ENCODE data around the gene NFE2L3.

The NFE2L3 gene

GRCh38 chr7:26197153-26198115, 45.4 kb downstream of the NFE2L3 start:
- TF ChIP-seq ESRRG (CRISPR knock-in tag; IDR thresholded peaks at IDR 0.05), result no peak
- no peak for TF ChIP-seq CSDC2 (CRISPR knock-in tag; IDR thresholded peaks at IDR 0.05)
- no peak for TF ChIP-seq ISL1 (CRISPR knock-in tag; IDR thresholded peaks at IDR 0.05)
- TF ChIP-seq PPARA (CRISPR knock-in tag; IDR thresholded peaks at IDR 0.05; ENCODE audit: borderline replicate concordance), result no peak
- TF ChIP-seq, protein P1, sequence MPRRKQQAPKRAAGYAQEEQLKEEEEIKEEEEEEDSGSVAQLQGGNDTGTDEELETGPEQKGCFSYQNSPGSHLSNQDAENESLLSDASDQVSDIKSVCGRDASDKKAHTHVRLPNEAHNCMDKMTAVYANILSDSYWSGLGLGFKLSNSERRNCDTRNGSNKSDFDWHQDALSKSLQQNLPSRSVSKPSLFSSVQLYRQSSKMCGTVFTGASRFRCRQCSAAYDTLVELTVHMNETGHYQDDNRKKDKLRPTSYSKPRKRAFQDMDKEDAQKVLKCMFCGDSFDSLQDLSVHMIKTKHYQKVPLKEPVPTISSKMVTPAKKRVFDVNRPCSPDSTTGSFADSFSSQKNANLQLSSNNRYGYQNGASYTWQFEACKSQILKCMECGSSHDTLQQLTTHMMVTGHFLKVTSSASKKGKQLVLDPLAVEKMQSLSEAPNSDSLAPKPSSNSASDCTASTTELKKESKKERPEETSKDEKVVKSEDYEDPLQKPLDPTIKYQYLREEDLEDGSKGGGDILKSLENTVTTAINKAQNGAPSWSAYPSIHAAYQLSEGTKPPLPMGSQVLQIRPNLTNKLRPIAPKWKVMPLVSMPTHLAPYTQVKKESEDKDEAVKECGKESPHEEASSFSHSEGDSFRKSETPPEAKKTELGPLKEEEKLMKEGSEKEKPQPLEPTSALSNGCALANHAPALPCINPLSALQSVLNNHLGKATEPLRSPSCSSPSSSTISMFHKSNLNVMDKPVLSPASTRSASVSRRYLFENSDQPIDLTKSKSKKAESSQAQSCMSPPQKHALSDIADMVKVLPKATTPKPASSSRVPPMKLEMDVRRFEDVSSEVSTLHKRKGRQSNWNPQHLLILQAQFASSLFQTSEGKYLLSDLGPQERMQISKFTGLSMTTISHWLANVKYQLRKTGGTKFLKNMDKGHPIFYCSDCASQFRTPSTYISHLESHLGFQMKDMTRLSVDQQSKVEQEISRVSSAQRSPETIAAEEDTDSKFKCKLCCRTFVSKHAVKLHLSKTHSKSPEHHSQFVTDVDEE (CRISPR knock-in tag; IDR thresholded peaks at IDR 0.05), result no peak
- no peak for TF ChIP-seq RARB (CRISPR knock-in tag; IDR thresholded peaks at IDR 0.05)
- TF ChIP-seq, protein P2, sequence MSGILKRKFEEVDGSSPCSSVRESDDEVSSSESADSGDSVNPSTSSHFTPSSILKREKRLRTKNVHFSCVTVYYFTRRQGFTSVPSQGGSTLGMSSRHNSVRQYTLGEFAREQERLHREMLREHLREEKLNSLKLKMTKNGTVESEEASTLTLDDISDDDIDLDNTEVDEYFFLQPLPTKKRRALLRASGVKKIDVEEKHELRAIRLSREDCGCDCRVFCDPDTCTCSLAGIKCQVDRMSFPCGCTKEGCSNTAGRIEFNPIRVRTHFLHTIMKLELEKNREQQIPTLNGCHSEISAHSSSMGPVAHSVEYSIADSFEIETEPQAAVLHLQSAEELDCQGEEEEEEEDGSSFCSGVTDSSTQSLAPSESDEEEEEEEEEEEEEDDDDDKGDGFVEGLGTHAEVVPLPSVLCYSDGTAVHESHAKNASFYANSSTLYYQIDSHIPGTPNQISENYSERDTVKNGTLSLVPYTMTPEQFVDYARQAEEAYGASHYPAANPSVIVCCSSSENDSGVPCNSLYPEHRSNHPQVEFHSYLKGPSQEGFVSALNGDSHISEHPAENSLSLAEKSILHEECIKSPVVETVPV (CRISPR knock-in tag; IDR thresholded peaks at IDR 0.05), result no peak
- TF ChIP-seq BACH2 (CRISPR knock-in tag; IDR thresholded peaks at IDR 0.05; ENCODE audit: borderline replicate concordance), result no peak
- TF ChIP-seq TOX (CRISPR knock-in tag; IDR thresholded peaks at IDR 0.05; ENCODE audit: borderline replicate concordance), result no peak
- no peak for TF ChIP-seq CREB5 (CRISPR knock-in tag; IDR thresholded peaks at IDR 0.05; ENCODE audit: low read depth)
- no peak for TF ChIP-seq ARNTL (CRISPR knock-in tag; IDR thresholded peaks at IDR 0.05; ENCODE audit: borderline replicate concordance, low read depth)
- no peak for TF ChIP-seq ZFP30 (CRISPR knock-in tag; IDR thresholded peaks at IDR 0.05)
- no peak for TF ChIP-seq TCF4 (CRISPR knock-in tag; IDR thresholded peaks at IDR 0.05; ENCODE audit: borderline replicate concordance)

GRCh38 chr7:26198133-26198780, 46.3 kb downstream of the NFE2L3 start:
- no peak for TF ChIP-seq TOX (CRISPR knock-in tag; IDR thresholded peaks at IDR 0.05; ENCODE audit: borderline replicate concordance)
- TF ChIP-seq ARNTL (CRISPR knock-in tag; IDR thresholded peaks at IDR 0.05; ENCODE audit: borderline replicate concordance, low read depth), result no peak
- TF ChIP-seq TCF4 (CRISPR knock-in tag; IDR thresholded peaks at IDR 0.05; ENCODE audit: borderline replicate concordance), result no peak
- TF ChIP-seq, protein P2 (CRISPR knock-in tag; IDR thresholded peaks at IDR 0.05), result no peak
- no peak for TF ChIP-seq ZFP30 (CRISPR knock-in tag; IDR thresholded peaks at IDR 0.05)
- TF ChIP-seq ISL1 (CRISPR knock-in tag; IDR thresholded peaks at IDR 0.05), result no peak
- TF ChIP-seq ZNF565 (CRISPR knock-in tag; conservative IDR thresholded peaks at IDR 0.05; ENCODE audit: low read depth), result no peak
- TF ChIP-seq GLIS3 (CRISPR knock-in tag; IDR thresholded peaks at IDR 0.05), result no peak
- no peak for TF ChIP-seq SNAI2 (CRISPR knock-in tag; IDR thresholded peaks at IDR 0.05)
- TF ChIP-seq OSR1 (CRISPR knock-in tag; IDR thresholded peaks at IDR 0.05), result no peak
- TF ChIP-seq ZC3H10 (CRISPR knock-in tag; IDR thresholded peaks at IDR 0.05), result no peak
- no peak for TF ChIP-seq PATZ1 (CRISPR knock-in tag; IDR thresholded peaks at IDR 0.05; ENCODE audit: borderline replicate concordance)
- no peak for TF ChIP-seq ZNF70 (CRISPR knock-in tag; IDR thresholded peaks at IDR 0.05)
- TF ChIP-seq ZFP3 (CRISPR knock-in tag; IDR thresholded peaks at IDR 0.05), result no peak
- no peak for TF ChIP-seq CSDC2 (CRISPR knock-in tag; IDR thresholded peaks at IDR 0.05)
- no peak; the same call in 1 of the 2 replicates for TF ChIP-seq RARB (CRISPR knock-in tag; IDR thresholded peaks at IDR 0.05)
- no peak for TF ChIP-seq PPARA (CRISPR knock-in tag; IDR thresholded peaks at IDR 0.05; ENCODE audit: borderline replicate concordance)
- no peak for TF ChIP-seq BACH2 (CRISPR knock-in tag; IDR thresholded peaks at IDR 0.05; ENCODE audit: borderline replicate concordance)
- TF ChIP-seq ZNF8 (CRISPR knock-in tag; IDR thresholded peaks at IDR 0.05), result no peak
- TF ChIP-seq CREB5 (CRISPR knock-in tag; IDR thresholded peaks at IDR 0.05; ENCODE audit: low read depth), result no peak
- no peak for ATAC-seq

More at GRCh38 chr7:26197153-26198115, 45.4 kb downstream of the NFE2L3 start:
- no peak for ATAC-seq

All from SK-N-SH treated with all-trans-retinoic acid at 6 μM for 48 hours (cell line).